Measurements from ENCODE around the gene GTPBP4. TPM values are rescaled to one million over a fixed set of nuclear protein-coding genes. Genes with fewer than 3 reads are reported as not detected.

GTPBP4 gene
- total RNA-seq, 1 experiment from 2014 or later: 44.6 TPM

- no peak for ATAC-seq
These were observed 51.9 kb downstream of the GTPBP4 start for GRCh38 chr10:1040133-1040532.

GRCh38 chr10:1041514-1041913 lies 53.3 kb downstream of the GTPBP4 start:
- H3K9me2 ChIP-seq (replicated peaks; ENCODE audit: low read length): no peaks in the 10 kb centered on the region
- H3K9ac ChIP-seq (ENCODE audit: low read length): no peak overlapping the region
- H3K36me3 ChIP-seq (ENCODE audit: low read depth, low read length): no peaks in the 10 kb centered on the region; the same call in 1 of the 2 replicates
- H3K79me2 ChIP-seq (ENCODE audit: low read length): peaks cover 21% of the 10 kb centered on the region
- H3K27me3 ChIP-seq (ENCODE audit: low read length): no peaks in the 10 kb centered on the region
- H3K27ac ChIP-seq (ENCODE audit: low read length): no peak overlapping the region
- POLR2A ChIA-PET (ENCODE audit: unreplicated experiment): no interaction called here
- H3K4me2 ChIP-seq (ENCODE audit: low read length): no peak overlapping the region
- ATAC-seq: no peak
- intact Hi-C loops (cut with micrococcal nuclease): no loop called here
- no peak overlapping the region for H3K4me3 ChIP-seq (ENCODE audit: low read length)
- TF ChIP-seq EZH2phosphoT487 (IDR thresholded peaks at IDR 0.05; ENCODE audit: borderline replicate concordance, low read length) (no peak), CTCF (conservative IDR thresholded peaks at IDR 0.05; ENCODE audit: low read depth, low read length) (no peak), EZH2 (IDR thresholded peaks at IDR 0.05; ENCODE audit: low read length, unreplicated experiment) (no peak)
- H3K4me1 ChIP-seq (ENCODE audit: insufficient read depth, low read length): 0 out of 2 replicates have a peak, but pooled peaks cover 3% of the 10 kb centered on the region
- DNase-seq: no peak
- no TSS peak for BruUV-seq (replicated peaks)
- CTCF ChIA-PET: no interaction called here
- no peak overlapping the region for H2AFZ ChIP-seq (ENCODE audit: low read length)
- H3F3A ChIP-seq (ENCODE audit: low read length, unreplicated experiment): no peaks in the 10 kb centered on the region
- H4K20me1 ChIP-seq (ENCODE audit: low read length): peaks cover 9% of the 10 kb centered on the region; the same call in 1 of the 2 replicates
- no peaks in the 10 kb centered on the region for H3K9me3 ChIP-seq (ENCODE audit: low read length)

More at GRCh38 chr10:1040133-1040532, 51.9 kb downstream of the GTPBP4 start:
- BruUV-seq (replicated peaks): no TSS peak
- ChIA-PET CTCF (no interaction called here), POLR2A (ENCODE audit: unreplicated experiment) (no interaction called here)
- Histone ChIP-seq H3K9me2 (replicated peaks; ENCODE audit: low read length) (no peaks in the 10 kb centered on the region), H3K27ac (ENCODE audit: low read length) (no peak overlapping the region), H3K9me3 (ENCODE audit: low read length) (no peaks in the 10 kb centered on the region), H3K27me3 (ENCODE audit: low read length) (no peaks in the 10 kb centered on the region), H3K9ac (ENCODE audit: low read length) (no peak overlapping the region), H3K4me2 (ENCODE audit: low read length) (no peak overlapping the region), H3K79me2 (ENCODE audit: low read length) (peaks cover 9% of the 10 kb centered on the region), H3K4me3 (ENCODE audit: low read length) (no peak overlapping the region), H3K36me3 (ENCODE audit: low read depth, low read length) (no peaks in the 10 kb centered on the region; the same call in 1 of the 2 replicates), H2AFZ (ENCODE audit: low read length) (no peak overlapping the region), H3K4me1 (ENCODE audit: insufficient read depth, low read length) (peaks cover 11% of the 10 kb centered on the region; the same call in 1 of the 2 replicates), H4K20me1 (ENCODE audit: low read length) (peaks cover 9% of the 10 kb centered on the region; the same call in 1 of the 2 replicates), H3F3A (ENCODE audit: low read length, unreplicated experiment) (no peaks in the 10 kb centered on the region)
- no peak for DNase-seq
- TF ChIP-seq EZH2 (IDR thresholded peaks at IDR 0.05; ENCODE audit: low read length, unreplicated experiment): no peak
- no peak for TF ChIP-seq EZH2phosphoT487 (IDR thresholded peaks at IDR 0.05; ENCODE audit: borderline replicate concordance, low read length)
- no peak for TF ChIP-seq CTCF (conservative IDR thresholded peaks at IDR 0.05; ENCODE audit: low read depth, low read length)
- intact Hi-C loops (cut with micrococcal nuclease): no loop called here

- DNase-seq (no peak), ATAC-seq (no peak)
- TF ChIP-seq EZH2 (IDR thresholded peaks at IDR 0.05; ENCODE audit: low read length, unreplicated experiment) (no peak), CTCF (conservative IDR thresholded peaks at IDR 0.05; ENCODE audit: low read depth, low read length) (no peak), EZH2phosphoT487 (IDR thresholded peaks at IDR 0.05; ENCODE audit: borderline replicate concordance, low read length) (no peak)
- H3K27me3 ChIP-seq (ENCODE audit: low read length): no peaks in the 10 kb centered on the region
- ChIA-PET CTCF (no interaction called here), POLR2A (ENCODE audit: unreplicated experiment) (no interaction called here)
- no peaks in the 10 kb centered on the region for H3K9me2 ChIP-seq (replicated peaks; ENCODE audit: low read length)
- peaks cover 19% of the 10 kb centered on the region; the same call in 1 of the 2 replicates for H4K20me1 ChIP-seq (ENCODE audit: low read length)
- no TSS peak for BruUV-seq (replicated peaks)
- H3K4me3 ChIP-seq (ENCODE audit: low read length): no peak overlapping the region
- peaks cover 34% of the 10 kb centered on the region for H3K79me2 ChIP-seq (ENCODE audit: low read length)
- intact Hi-C loops (cut with micrococcal nuclease): no loop called here
- no peak overlapping the region for H2AFZ ChIP-seq (ENCODE audit: low read length)
- no peaks in the 10 kb centered on the region for H3K4me1 ChIP-seq (ENCODE audit: insufficient read depth, low read length)
- no peak overlapping the region for H3K4me2 ChIP-seq (ENCODE audit: low read length)
- no peak overlapping the region for H3K27ac ChIP-seq (ENCODE audit: low read length)
- H3K9me3 ChIP-seq (ENCODE audit: low read length): no peaks in the 10 kb centered on the region
- H3K9ac ChIP-seq (ENCODE audit: low read length): no peak overlapping the region
- H3F3A ChIP-seq (ENCODE audit: low read length, unreplicated experiment): no peaks in the 10 kb centered on the region
- no peaks in the 10 kb centered on the region; the same call in 1 of the 2 replicates for H3K36me3 ChIP-seq (ENCODE audit: low read depth, low read length)
These were observed 55.3 kb downstream of the GTPBP4 start for GRCh38 chr10:1043532-1043995.
